NCI-H1105 treated with DMSO at 0.1 percent for 48 hours (cell line): Measurements from ENCODE around the gene STX8.

ENCODE experiments used
- DNase-seq: peaks from one replicate; lab custom pipeline; 2025; lab: John Stamatoyannopoulos, UW

STX8 gene

DNA sequence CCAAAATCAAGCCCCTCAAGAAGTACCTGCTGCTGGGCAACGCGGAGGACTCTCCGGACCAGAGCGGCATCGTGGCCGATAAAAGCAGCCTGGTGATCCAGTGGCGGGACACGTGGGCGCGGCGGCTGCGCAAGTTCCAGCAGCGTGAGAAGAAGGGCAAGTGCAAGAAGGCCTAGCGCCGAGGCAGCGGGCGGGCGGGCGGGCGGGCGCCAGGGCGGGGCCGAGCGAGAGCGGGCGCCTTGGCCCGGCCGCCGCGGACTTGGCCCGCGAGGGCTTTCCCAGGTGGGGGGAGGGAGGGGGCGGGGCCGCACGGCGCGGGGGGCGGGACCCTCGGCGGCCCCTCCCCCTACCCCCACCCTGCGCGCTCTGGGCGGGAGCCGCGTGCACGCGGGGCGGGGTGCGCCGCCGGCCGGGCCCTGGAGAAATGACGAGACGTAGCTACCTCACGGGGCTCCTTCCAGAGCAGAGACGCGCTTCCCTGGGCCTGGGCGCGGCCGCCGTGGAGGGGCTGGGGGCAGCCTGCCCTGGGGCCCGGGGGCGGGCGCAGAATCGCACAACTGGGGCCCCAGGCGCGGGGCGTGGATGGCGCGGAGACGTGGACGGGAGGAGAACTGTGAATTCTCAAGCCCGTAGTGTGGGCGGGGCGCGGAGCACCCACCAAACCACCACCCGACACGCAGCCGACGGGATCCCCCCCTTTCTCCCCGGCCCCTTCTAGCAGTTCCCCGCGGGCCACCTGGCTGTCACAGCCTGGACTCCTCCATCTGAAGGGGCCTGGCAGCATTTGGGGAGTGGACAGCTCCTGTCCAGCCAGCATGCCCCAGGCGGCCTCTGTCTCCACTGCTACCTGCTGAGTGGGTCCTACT lies 335.6 kb downstream of the STX8 start:
- DNase-seq: no peak

DNA sequence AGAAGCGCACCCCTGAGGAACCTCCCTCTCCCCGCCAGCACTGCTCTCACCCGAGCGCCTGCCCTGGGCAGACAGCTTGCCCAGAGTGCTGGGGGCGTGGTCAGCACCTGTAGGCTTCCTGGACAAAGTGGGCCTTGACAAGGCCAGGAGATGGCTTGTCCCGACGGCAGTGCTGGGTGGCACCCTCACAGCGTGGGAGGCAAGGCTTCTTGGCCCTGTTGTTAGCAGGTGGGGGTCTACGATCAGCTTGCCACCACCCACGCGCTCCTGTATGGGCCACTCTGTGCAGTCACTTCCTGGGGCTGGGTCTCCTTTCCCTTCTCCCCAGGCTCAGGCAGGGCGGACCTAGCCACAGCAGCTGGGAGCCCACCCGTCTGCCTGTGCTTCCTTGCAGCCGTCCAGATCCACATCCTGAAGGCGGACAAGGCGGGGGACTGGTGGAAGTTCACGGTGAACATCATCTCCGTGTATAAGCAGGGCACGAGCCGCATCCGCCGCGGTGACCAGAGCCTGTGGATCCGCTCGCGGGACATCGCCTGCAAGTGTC lies 336.3 kb downstream of the STX8 start:
- DNase-seq: no peak

DNA sequence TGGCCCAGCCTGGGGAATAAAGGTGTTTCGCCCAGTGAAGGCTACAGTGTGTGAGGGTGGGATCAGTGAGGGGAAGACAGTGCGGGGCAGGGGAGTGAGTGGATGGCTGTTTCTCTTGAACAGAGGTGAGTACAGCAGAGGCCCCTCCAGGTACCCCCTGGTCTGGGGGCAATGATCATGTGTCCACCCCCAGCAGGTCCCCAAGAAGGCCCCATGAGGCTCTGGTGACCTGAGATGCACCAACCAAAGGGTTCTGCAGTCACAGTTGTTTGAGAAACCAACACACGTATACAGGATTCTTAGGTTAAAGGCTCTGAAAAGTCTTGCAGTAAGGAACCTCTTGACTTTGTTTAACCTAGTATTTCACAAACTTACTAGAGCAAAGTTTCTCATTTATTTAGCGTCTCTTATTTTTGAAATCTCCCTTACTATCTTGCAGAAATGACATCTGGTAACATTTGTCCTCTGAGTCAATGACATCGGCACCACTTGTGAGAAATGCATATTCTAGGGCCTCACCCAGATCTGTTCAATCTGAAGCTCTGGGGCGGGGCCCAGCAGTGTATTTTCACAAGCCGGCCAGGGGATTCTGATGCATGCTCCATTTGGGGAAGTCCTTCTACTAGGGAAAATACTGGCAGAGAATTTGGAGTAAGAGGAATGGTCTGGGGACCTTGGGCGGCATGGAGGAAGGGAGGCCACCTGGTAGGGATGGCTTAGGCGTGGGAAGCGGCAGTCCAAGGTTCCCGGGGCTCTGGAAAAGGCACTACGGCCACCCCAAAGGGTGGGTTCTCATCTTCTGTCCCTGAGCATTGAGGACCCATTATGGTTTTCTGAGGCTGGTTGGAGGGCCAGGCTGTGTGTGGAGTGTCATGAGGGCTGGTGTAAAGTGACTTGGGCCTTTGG lies 337.0 kb downstream of the STX8 start:
- no peak for DNase-seq

DNA sequence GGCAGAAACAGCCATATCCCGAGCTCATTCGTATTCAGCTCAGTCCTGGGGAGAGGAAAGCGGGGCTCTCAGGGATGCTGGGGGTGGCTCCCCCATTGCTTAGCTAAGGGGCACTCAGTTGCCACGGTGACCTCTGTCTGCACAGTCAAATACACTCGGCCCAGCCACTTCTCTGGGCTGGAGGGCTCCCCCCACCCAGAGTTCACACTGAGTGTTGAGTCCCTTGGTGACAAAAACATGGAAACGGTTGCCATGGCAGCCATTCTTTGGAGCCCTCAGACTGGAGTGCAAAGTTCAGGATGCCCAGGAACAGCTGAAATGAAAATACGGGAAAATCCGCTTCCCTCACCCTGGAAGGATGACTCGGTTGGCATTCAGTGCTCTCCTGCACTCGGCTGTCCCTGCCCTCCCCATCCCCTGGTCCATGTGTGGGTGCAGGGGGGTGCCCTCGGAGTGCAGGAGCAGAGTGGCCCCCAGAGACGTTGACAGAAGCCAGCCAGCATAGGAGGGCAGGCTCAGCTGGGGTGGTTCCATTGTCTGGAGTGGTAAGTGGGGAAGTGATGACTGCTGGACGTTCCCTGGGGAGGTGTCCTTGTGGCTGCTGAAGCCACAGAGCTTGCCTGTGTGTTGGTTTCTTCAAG lies 337.8 kb downstream of the STX8 start:
- DNase-seq: peak; percentile 15

DNA sequence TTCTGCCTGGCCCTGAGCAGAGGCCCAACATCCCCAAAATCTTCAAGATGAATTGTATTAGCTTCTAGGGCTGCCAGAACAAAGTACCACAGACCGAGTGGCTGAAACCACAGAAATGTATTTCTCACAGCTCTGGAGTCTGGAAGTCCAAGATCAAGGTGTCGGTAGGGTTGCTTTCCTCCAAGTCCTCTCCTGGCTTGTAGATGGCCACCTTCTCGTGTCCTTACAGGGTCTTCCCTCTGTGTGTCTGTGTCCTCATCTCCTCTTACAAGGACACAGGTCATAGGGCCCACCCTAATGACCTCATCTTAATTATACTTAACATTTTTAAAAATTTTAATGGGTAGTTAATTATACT lies 338.6 kb downstream of the STX8 start:
- DNase-seq: no peak

DNA sequence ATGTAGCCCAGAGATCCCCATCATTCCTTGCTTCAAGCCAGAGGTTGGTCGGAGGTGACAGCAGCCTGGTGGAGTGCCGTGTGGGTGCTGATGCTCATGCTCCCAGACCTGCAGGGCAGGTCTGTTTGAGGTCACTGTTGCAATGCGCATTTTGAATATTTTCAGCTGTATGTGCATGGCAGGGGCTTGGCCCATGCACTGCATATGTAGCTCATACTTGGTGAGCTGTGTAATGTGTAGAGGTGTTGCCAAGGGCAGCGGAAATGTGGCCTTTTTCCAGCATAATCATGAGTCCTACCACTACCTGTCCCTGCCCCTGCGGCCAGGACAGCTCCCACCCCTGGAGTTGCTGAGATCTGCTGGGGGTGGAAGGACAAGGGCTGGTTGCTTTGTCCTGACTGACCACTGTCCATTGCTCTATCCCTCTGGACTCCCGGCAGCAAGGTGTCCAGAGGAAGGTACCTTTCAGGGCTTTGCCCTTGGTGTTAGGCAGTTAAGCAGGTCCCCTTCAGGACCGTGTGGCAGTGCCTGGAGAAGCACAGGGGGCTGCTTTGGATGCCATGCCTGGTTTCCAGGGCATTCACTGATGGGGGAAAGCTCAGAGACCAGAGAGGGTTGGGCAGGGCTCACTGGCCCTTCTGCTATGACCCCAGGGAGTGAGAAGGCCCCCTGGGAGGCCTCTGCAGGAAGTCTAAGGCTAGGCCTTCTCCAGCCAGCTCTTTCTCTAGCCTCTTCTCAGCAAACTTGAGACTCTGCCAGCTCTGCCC lies 339.2 kb downstream of the STX8 start:
- DNase-seq: no peak

DNA sequence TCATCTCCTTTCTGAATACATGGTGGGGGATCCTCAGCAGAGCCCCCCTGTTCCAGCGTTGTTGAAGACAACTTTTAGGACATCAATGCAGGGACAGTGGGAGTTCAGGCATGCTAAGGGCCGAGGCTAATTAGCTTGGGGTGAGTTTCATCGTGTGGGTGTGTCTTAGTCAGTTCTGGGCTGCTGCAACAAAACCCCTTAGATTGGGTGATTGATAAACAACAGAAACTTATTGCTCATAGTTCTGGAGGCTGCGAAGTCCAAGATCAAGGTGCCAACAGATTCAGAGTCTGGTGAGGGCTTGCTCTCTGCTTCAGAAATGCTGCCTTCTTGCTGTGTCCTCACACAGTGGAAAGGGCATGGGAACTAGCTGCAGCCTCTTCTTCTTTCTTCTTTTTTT lies 340.3 kb downstream of the STX8 start:
- DNase-seq: no peak

DNA sequence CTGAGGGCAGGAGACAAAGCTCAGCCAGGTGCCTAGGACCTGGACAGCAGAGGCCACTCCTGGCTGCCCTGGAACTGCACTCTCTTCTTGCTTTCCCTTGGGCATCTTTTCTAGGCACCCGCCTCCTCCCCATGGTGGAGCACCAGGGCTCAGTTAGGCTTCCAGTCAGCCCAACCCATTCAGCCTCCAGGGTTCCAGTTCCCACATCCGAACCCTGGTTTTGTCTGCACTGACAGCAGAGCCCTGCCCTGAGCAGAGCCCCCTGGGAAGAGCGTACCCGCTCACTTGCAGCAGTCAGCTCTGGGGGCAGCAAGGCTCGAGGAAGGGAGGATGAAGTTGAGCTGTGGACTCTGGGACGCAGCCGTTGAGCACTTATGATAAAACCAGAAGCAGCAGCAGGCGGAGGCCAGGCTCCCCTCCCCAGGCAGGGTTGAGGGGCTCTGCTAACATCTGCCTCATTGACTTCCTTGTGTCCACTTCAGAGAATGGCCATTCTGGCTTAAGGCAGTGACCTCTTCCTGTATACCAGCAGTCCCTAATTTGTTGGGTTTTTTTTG lies 341.2 kb downstream of the STX8 start:
- no peak for DNase-seq

DNA sequence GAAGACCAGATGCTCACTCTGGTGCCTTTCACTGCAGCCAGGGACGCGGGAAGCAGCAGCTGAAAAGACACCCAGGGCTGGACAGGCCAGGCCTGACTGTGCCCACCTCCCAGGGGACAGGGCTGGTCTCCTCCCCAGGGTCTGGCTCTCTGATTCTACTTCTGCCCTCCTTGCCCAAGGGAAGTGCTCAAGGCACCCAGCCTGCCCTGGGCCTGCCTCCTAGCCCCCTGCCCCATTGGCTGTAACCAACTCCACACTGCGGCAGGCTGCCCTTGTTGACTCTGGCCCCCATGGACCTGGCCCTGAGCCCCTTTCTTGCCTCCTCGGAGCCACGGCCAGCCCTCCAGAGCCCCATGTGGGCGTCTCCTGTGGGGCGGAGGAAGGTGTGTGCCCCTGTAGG lies 341.9 kb downstream of the STX8 start:
- no peak for DNase-seq

DNA sequence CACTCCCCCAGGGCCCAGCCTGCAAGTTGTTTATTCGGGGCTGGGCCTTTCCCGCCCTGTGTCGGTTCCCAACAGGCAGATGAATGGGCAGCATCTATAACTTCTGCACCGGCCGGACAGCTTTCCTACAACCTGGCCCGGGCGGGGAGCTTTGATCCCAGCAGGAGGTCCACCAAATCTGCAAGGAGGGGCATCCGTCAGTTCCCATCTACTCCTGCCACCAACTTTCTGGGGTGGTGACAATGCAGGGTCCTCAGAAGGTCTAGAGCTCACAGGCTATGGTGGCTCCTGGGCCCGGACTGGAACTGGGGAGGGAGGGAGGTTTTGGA lies 342.4 kb downstream of the STX8 start:
- DNase-seq: no peak

DNA sequence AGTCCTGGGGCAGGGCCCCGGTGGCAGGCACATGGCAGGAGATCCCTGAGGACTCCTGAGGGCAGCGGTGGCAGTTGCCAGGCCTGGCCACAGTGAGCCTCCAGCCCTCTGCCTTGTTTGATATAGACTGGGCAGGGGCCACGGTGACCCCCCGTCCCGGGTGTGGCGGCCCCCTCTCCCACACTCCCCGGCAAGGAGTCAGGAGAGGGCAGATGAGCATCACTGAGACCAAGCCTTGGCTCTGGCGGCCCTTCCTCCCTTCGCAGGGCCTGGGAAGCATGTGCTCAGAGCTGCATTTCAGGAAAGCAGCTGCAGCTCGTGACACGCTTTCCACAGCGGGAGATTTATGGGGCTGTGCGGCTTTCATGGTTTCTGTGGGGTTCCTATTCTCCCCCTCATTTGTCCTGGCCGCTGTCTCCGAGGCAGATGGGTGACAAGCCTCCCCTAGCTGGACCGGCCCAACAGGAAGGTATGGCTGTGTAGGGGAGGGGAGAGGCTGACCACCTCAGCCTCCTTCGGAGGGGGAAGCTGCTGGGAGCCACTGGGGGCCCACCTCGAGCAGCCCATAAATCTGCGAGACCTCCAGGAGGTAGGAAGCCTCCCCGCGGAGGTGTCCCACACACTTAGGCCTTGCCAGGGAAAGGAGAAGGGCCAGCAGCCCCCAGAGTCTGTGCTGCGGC lies 342.9 kb downstream of the STX8 start:
- no peak for DNase-seq

DNA sequence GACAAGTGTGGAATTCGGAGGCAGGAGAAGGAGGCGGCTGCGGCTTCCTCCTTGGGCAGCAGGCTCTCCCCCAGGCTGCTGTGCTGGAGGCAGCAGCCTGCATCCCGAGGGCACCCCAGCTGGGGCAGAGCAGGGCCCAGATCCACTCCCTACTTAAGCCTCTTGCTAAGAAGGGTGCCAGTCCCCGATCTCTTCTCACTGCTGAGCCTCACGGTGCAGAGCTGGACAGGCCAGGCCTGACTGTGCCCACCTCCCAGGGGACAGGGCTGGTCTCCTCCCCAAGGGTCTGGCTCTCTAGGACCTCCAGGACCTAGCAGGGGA lies 343.5 kb downstream of the STX8 start:
- no peak for DNase-seq

DNA sequence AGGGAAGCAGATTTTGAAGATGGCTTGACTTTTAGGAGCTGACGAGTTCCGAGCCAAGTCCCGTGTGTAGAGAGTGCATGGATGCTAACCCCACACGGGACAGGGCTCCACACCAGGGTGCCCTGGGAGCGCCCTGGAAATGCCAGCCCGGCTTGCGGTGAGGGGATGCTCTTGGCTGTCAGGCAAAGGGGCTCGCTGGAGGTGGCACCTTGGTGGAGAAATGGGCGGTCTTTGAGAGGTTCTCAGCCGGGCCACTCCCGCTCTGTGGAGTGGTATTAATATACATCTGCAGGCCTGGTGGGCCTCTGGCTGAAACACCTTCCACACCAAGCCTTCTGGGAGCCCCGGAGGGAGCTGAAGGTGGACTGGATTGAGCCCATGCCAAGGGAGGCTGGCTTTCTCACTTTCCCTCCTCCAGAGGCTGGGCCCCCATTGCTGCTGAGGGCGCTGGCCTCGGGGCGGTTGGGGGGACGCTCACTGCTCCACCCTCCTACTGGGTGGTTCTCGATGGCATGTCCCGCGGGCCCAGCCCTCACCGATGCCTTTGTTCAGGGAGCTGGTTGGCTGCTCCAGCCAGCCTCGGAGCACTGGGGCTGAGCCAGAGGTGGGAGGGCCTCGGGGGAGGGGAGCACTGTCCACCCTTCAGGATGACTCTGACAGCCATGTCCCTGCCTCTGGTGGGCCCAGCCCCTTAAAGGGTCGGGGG lies 344.0 kb downstream of the STX8 start:
- DNase-seq: no peak

DNA sequence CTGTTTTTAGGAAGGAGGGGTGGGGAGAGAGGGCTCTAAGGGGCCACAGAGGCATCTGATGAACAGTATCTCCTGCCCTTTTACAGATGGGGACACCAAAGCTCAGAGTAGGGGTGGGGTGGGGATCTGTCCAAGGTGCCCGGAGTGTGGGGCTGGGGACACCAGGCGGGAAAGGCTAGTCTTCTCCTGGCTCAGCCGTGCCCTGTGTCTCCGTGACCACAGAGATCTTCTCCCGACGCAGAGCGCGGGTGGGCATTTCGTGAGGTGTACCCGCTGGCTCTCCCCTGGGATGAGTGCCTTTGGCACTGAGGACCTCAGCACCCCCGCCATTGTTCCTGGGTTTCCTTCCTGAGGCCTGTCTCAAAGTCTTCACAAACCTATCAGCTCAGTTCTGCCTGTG lies 344.8 kb downstream of the STX8 start:
- DNase-seq: no peak

DNA sequence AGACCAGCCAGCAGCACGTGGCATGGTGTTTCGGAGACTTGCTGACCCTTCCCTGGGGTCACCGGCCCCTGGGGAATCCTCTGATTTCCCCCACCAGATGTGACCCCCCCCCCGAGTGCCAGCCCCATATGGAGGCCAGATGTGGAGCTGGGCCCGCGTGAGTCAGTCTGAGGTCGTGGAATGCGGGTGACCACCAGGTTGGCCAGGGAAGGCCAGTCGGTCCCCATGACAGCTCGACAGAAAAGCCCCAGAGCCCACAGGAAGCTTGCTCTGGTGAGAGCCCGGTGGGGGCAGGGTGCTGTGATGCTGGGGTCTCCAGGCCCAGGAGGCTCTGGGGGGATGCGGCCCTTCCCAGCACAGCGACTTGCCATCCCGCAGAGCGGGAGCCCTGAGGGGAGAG lies 345.3 kb downstream of the STX8 start:
- DNase-seq: no peak

DNA sequence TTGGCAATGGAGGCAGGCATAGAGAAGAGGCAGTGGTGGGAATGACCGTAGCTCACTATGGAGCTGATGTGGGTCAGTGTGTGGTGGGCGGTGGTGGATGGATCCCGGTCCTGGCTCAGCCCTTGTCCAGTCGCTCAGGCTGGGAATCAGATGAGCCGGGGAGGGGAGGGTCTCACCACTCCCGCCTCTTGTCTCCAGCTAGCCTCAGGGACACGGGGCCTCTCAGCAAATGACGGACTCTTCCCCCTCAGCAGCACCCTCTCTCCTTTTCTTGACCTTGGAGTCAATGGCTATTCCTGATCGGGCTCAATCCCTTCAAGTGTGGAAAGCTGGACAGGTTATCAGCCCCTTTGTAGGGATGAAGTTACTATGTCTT lies 345.8 kb downstream of the STX8 start:
- no peak for DNase-seq

DNA sequence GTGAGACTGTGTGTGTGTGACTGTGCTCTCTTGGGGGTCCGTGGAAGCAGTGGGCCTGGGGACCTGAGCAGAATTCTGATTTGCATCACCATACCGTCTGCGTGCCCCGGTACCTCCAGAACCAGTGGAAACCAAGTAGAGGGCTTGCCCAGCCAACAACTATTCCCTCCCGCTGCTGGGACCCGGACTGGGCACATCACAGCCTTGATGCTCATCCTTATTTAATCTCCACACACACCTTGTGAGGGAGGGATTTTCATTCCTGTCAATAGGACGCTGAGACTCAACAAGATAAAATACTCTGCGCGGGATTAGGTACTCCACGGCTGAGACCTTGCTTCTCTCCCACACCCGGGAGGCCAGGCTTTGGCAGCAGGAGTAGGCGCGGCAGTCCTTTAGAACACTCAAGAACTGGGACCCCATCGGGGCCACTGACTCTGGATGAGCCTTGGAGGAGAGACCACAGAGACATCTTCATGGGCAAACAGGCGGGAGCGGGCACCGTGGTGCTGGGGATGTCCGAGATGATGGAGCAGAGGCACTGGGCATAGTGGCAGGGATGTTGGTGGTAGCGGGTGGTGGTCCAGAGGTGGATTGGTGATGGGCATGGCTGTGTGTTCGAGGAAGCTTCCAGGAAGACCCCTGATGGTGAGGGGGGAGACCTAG lies 346.3 kb downstream of the STX8 start:
- no peak for DNase-seq

DNA sequence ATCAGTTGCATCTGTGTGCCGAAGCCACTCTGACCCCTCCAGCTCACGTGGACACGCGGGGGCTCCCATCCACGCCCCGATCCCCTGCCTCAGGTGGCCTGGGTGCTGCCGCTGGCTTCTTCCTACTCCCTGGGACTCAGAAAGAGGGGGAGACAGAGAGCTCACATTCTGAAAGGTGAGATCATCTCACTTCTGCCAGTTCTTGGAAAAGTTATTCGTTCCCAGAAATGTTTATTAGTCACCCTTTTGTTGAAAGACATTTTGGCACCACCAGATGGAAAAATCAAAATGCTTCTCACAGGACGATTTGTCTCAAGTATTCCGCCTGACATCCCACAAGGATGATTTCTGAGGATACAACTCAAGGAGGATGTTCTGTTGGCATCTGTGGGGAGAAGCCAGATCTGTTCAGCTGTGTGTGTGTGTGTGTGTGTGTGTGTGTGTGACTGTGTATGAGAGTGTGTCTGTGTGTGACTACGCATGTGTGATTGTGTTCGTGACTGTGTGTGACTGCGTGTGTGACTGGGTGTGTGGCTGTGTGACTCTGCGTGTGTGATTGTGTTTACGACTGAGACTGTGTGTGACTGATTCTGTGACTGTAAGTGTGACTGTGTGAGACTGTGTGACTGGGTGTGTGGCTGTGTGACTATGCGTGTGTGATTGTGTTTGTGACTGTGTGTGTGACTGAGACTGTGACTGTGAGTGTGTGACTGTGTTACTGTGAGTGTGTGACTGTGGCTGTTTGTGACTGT lies 347.0 kb downstream of the STX8 start:
- no peak for DNase-seq

DNA sequence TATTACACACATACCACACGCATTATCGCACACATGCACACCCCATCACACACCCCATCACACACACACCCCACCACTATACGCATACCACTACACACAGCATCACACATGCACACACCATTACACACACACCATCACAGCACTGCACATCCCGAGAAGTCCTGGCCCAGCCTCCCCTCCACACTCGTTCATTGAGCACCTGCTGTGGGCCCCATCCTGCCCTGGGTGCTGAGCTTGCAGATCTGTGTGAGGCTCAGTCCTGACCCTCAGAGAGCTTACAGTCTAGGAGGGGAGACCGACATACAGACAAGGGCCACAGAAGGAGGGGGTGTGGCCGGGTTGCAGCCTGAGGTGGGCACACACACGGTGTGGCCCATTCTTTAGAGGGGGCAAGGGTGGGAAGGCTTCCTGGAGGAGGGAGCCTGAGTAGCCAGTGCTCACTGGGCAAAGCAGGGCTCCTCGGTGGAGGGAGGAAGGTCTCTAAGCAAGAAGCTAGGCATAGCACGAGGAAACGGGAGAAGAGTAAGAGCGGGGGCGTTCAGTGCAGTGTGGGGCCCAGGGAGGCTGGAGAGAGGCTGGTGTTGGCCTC lies 347.7 kb downstream of the STX8 start:
- DNase-seq: no peak
